NOMO-1 (cell line): ENCODE results near the gene FAM170B.

Experiments used
- DNase-seq, 2 experiments: peaks; one replicate each; lab custom pipeline; 2025; ENCODE audit not compliant: unreplicated experiment in 2 of 2; lab: John Stamatoyannopoulos, UW

FAM170B gene

DNA sequence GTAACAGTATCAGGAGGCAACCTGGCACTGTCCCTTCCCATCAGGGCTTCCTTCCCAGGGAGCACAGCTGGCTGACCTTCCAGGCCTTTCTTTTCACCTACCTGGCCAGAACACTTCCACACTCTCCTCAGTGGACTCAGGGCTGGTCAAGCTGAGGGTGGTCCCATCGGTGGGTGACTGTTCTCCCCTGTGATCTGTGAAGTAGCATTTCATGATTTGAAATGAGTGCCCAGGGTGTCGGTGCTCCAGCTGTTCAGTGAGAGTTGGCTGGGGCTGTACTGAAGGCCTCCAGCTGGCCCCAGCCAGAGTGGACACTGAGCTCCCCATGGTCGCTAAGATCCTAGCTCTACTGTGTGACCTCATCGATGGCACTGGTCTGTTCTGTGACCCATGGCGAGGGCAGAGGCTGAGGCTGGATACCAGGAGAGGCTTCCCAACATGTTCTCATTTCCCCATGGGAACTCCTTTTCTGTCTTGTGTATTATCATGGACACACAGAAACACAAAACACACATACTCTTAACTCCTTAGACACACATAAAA lies at the start of gene FAM170B:
FAM170B (minus strand) TSS at position 316 of the 543 bp plus-strand sequence; CDS start at position 213, 103 bp downstream.
- no peak for DNase-seq

DNA sequence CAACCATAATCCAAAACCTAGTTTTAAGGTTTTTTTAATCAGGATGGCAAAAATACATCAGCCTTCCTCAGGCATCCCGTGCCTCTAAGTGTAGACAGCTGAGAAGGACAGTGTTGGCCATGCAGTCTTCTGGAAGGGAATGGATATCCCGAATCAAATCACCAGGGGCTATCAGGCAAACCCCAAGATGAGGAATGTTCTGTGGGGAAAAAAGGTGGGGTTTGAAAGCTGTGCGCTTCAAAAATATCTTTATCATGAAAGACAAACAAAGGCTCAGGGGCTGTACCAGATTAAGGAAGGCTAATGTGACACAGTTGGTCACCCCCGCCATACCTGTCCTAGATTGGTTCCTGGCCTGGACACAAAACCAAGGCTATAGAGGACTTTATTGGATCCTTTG lies 49.0 kb upstream of the FAM170B start:
- no peak for DNase-seq

DNA sequence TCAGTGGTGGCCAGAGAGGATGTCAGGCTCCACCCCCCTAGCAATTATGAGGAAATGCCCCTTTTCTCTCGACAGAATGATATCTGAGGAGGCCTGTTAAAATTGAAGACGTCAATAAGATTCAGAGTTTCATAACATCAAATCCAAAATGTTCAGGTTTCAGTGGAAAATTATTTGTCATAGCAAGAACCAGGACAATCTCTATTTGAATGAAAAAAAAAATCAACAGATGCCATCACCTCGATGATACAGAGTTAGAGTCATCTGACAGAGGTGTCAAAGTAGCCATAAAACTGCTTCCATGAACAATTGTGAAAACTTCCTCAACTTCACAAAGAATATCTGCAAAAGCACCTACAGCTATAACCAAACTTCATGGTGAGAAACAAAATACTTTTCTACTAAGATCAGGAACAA lies 46.6 kb upstream of the FAM170B start:
- DNase-seq, result no peak

DNA sequence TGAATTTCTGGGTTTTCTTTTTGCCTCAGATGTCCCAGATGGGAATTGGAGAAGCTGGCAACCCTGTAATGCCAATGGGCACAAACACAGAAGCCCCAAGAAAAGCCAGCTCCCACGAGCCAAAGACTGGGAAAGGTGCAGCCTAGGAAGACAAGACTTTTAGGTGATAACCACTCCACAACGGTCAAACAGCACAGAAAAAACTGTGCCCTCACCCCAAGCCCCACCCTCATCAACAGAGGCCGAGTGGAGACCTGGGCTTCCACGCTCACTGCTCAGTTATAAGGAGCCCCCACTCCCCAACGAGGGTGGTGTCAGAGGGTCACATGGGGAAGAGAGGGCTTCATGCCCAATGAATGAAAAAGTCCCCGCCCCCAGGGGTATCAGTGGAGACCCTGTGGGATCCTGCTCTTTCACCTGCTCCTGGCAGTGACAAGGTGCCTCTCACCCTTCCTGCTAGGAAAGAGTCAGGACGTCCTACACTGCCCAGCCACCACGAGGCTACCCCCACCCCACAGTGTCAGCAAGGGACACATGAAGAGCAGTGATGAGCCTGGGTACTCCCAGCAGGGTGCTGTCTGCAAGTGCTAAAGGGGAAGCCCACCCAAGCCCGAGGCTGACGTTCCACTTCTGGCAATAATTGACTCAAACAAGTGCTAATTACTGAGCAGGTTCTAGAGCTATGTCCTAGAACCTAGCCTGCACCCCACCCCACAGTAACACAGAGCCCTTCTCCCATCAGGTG lies 46.0 kb upstream of the FAM170B start:
- no peak for DNase-seq

DNA sequence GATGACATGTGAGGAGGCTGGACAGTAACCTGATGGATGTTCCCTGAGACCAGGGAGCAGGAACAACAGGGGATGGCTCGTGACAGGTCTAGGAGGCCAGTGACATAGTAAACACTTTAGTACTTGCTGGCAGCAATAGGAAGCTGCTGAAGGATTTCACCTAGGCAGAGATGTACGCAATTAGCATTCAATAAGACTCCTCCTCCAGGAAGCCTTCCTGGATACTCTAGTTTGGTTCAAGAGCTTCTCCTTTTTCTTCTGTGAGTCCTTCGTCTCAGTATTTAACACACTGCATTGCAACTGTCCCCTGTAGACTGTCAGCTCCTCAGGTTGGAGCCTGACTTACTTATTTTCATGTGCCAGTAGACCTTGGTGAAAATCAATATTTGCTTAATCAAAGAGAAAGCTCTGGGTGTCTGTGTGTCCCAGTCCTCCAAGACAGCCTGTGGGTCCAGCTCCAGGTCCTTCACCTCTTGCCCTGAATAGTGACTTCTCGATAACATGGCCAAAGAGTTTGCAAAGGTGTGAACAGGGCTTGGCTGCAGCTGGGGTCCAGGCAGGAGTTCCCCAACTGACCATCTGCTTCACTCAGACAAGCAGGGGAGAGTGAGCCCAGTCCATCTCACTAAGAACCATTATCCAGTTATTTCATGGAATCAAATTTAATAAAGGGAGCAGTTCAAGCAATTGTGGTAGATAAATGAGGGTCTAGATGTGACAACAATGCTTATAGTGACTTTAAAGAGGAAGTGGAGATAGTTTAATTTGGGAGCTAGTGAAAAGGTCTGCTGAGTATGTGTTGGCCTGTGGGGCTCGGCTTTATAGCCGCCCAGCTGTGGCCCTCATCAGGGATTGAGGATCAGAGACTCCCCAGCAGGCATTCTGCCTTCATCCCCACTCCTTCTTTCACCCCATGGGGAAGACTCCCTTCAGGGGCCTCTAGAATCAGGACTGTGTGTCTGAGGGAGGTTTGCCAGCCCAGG lies 45.0 kb upstream of the FAM170B start:
- DNase-seq, result peak in 1 of 2 experiments; percentile 42

DNA sequence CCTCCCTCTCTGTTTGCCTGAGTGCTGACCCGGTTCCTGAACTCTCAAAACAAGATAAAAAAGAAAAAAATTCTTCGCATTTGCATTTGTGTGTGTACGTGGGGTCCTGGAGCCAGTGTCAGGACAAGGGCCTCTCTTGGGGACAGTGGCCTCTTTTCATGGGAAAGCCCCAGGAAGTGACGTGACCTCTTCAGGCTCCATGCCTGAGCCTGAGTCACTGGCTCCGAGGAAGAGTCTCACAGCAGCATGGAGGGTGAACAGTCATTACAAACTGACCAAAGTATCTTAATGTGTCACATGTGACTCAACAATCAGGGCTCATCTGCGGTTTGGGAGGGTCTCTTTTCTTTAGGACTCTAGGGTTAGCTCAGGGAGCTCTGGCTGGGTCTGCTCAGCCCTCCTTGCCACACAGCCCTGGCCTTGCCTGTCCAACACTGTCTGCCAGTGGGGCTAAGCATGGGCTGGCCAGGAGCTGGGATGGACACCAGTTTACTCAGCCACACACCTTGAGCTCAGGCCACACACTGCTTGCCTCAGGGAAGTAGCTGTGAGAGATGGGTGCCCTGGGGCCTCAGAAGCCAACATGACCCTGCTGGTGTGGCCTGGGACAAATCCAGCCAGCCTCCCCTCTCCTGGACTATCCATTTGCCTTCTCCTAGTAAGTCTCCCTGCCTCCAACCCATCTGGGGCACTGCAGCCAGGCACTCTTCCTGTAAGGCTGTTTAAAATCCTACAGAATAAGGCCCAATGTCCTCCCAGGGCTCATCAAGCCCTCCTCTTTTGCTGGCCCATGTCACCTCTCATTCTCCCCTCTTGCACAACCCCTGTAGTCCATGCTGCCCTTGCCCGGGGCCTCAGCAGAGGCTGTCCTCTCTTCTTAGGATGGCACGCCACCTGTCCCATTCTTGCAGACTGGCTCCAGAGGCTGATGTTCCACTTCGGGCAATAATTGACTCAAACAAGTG lies 43.9 kb upstream of the FAM170B start:
- no peak for DNase-seq

DNA sequence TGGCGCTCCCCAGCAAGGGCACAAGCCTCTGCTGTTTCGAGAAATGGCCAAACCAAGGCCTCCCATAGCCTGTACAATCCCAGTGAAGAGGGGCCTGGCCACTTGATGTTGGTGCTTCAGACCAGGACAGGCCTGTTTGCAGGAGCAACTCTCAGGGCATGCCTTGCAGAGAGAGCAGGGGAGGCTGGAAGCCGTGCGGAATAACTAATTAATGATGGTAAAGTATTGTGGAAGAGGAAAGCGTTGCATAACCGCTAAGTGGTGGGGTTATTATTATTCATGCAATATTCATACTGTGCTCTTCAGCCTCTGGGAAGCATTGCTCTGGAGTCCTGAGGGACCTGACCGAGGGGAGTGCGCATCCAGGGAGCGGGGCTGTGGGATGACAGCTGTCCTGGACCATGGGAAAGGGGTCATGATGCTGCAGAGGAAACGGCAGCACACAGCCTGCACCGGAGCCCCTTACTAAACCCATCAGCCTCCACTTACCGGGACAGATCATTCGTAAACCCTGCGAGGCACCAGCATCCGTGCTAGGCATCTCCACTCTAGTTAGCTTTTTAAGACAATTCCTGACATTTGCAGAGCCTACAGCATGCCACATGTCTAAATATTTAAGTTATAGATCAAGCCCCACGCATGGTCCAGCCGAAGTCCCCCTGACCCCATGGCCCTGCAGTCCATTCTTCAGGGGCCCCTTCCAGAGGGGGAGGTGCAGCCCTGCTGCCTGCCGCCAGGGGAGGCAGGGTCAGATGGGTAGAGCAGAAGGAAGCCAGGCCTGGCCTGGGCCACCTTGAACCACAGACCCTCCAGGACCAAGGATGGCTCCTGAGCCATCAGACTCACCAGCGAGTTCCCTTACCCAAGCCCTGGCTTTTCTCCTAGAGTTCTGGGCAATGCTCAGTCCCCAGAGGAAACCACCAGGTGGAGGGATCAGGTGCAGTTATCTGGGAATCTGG lies 42.8 kb upstream of the FAM170B start:
- DNase-seq, result no peak

DNA sequence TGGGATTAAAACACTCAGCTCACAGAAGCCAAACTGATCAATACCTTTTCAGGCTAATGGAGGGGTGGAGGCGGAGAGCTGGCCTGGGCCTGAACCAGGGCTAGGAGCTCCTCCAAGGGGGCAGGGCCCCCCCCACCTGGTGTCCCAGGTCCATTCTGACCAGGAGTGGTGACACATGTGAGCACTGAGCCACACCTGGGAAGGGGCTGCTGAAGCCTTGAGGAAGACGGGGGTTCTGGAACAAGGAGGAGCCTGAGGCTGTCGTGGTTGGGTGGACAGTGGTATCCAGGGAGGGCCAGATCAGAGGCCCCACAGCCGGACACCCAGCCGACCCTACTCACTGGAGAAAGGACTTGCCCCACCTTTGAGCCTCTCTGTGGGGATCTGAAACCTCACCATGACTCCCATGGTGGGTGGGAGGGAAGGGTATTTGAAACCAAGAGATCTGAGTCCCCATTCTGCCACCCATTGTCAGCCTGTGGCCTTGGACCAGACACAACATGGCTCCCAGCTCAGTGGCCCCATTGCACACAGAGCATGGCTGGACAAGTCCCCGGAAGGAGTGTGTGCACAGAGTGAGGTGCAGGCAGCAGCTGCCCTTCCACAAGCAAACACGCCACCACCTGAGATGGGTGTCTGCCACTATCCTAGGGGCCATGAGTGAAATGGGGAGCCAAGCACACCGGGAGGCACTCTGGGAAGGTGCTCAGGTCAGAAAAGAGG lies 41.9 kb upstream of the FAM170B start:
- no peak for DNase-seq

DNA sequence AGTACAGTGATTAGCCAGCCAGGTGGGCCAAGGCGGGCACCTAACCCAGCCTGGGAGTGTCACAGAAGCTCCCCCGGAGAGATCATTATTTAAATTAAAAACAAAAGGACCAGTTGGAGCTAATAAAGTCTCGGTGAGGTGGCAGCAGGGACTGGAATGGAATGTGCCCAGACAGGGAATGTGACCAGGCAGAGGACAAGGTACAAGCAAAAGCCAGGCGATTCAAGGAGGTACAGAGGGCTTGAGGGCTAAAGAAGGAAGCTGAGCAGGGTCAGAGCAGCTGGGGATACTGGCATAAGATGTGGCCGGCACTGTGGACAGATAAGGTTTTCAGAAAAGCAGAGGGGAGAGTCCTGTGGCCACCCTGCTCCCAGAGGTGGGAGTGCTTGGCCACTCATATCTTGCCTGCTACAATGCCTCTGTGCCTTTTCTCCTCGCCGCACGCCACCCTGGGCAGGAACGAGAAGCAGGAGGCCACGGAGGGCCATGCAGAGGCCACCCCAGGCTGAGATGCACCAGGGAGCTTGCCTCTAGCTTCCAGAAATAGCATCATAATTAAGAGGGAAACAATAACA lies 41.2 kb upstream of the FAM170B start:
- no peak for DNase-seq

DNA sequence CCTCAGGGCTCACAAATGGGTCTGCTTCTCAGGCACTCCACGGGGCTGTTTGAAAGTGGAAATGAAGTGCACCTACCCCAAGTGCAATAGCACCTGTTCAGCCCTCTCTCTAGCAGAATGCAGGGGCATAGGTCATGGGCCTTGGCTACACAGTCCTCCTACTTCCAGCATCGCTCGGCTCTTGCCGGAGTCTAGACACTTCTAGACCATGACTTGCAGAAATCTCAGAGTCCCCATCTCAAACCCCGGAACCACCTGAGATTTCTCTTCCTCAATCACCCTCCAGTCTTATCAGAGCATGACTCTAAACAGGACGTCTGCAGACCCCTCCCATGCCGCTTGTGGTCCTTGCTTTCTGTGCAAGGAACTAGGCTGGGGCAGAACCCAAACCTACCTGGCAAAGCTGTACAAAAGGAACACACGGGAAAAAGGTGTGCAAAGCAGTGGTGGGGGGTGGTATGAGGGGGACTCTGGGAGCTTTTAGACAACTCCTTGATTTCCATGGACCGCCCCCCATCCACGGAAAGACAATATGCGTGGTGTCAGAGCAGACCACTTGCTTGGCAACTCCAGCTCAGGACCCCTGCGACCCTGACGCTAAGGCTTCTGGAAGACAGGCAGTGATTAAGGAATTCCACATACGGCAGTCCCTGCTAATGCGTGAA lies 40.6 kb upstream of the FAM170B start:
- DNase-seq, result no peak

DNA sequence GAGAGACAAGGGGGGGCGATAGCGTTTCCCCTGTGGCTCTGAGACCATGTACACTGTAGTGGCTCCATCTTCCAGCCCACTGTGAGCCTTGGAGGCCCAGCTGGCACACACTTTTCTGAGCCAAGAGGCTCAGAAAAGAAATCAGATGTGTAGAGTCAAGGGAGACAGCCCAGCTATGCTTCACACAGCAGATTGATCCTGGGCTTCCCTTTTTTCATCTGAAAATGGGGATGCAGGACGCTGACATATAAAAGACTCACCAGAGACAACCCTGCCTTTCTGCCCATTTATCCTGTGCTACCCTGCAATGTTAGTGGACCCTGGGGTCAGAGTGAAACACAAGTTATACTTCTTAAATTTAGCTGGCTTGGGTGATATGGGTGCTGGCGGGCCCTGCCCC lies 40.0 kb upstream of the FAM170B start:
- DNase-seq, result no peak

DNA sequence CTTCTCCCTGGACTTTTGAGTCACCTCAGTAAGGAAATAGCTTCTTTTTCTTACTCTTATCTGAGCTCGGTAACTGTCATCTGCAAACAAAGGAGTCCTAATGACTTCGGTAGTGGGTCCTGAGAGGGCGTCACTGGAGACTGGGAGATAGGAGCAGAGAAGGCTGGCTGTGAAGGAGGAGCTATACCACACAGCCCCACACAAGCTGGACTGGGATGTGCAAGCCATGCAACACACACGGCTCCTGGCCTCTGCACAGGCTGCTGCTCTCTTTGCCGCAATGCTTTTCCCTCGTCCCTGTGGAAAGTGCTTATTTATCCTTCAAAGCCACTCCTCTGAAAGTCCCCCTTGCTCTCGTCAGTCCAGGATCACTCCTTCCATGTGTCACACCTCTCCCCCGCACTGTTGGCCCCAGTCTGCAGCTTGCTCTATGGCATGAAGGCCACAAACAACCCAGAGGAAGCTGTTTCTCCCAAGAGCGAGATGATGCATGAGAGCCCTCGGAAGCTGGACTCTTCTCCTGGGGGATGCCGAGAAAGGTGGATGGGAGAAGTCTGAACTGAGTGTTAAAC lies 39.5 kb upstream of the FAM170B start:
- DNase-seq, result no peak

DNA sequence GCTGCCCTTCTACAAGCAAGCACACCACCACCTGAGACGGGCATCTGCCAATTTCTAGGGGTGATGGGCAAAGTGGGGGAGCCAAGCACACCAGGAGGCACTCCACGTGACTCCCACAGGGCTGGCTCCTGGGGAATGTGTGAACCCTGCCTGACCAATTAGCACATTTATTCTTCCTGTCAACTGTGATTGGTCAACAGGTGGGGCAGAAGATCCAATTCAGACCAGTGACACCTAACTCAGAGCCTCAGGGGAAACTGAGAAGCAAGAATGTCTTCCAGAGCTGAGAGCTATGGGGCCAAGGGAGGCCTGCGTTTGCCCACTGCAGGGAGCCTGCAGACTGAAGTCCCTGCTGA lies 38.9 kb upstream of the FAM170B start:
- no peak for DNase-seq

DNA sequence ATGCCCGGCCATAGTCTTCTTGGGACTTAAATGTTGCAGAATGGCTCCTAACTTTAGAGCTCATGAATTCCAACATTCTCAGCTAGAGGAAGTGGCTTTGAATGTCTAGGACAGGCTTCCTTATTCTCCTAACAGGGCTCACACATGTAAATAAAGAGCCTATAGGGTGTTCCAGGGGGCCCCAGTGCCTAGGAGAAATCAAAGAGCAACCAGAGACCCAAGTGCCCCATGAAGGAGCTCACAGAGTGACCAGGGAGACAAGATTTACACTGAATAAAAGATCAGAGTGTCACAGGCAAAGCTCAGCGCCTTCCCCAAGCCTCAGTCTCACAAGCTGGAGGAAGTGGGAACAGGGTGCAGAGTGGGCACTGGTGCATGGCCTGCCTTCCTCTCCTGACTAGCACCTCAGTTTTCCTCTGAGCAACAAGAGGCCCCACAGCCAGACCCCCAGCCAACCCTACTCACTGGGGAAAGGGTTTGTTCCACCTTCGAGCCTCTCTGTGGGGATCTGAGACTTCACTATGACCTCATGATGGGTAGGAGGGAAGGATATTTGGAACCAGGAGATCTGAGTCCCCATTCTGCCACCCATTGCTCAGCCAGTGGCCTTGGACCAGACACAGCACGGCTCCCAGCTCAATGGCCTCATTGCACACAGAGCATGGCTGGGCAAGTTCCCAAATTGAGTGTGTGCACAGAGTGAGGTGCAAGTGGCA lies 38.4 kb upstream of the FAM170B start:
- DNase-seq, result no peak

DNA sequence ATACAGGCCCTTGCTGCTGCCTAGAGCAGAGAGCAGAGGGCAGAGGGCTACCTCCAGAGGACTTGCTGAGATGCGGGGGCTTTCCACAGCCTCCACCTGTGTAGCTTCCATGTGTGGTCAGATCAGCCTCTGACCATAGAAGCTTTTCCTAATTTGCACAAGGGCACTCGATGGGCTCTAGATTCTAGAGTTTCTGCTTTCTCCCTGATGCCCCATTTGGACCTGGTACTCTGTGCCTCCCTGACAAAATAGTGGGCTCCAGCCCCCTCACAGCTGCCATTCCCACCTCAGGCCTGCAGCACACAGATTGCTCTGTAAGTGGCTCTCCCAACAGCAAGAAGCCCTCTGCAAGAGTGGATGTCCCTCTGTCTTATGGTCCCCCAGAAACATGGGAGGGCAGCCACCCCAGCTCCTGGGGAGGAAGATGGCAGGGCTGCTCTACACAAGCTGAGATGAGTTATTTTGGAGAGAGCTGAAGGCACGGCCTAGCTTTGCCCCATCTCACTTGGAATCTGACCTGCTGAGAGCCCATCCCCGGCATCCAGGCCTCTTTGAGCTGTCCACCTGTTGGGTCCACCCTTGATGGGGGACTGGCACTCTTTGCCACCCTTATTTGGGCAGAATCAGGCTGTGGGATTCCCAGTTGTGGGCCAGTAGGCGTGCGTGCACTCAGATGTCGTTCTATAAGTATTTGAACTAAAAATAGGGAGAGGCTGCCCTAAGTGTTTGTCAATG lies 37.7 kb upstream of the FAM170B start:
- no peak for DNase-seq

DNA sequence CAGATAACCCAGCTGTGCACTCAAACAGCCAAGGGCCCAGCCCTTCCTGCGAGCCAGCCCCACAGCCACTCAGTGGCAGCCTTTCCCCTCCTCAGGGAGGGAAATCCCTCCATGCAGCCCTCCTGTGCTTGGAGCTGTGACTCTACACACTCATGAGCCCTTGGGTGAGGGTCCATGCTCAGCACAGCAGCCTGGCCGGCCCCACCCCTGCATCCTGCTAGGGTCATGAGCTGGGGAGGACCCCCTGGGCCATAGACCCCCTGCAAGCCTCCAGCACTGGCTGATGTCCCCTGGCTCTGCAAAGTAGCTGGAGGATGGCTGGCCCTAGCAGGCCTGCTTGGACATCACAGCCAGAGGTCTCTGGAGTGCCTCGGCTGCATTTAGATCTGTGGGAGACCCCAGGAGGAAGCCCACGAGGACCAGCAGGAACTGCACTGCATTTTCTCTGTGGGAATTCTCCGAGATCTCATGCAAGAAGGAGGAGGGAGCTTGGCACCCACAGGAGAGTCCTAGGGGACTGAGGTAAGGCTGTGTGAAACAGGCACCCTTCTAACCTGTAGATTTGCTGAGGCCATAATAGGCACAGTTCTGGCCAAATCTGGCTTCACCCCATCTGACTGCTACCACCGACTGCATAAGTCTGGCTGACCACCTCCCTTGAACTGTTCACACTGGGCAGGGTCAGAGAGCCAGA lies 37.0 kb upstream of the FAM170B start:
- no peak for DNase-seq
